ENCODE results near the gene C6orf132.

The C6orf132 gene

GRCh38 chr6:42136508-42137193 is 5.8 kb downstream of the C6orf132 start:
- DNase-seq (ENCODE audit: low spot score) = no peak

GRCh38 chr6:42135722-42136121 is 6.7 kb downstream of the C6orf132 start:
- DNase-seq (ENCODE audit: low spot score) = no peak

- DNase-seq (ENCODE audit: low spot score) = no peak
Measured at GRCh38 chr6:42135161-42135560, 7.3 kb downstream of the C6orf132 start.

DNA sequence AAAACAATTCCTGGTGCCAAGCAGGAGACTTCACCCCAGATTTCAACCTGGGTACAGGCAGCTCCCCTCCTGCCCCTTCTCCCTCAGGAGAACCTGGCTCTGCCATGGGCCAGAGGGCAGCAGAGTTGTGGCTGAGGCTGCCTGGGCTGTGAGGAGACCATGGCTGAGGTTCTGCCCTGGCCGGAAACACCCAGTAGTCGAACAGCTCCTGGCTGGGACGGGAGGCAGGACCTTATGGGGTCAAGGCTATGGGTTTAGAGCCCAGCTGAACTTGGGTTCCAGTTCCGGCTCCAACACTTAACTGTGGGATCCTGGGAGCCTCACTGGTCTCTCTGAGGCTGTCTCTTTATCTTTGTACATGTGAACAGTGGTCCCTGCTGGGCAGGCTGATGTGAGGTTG is 8.5 kb downstream of the C6orf132 start:
- DNase-seq (ENCODE audit: low spot score) = no peak

DNA sequence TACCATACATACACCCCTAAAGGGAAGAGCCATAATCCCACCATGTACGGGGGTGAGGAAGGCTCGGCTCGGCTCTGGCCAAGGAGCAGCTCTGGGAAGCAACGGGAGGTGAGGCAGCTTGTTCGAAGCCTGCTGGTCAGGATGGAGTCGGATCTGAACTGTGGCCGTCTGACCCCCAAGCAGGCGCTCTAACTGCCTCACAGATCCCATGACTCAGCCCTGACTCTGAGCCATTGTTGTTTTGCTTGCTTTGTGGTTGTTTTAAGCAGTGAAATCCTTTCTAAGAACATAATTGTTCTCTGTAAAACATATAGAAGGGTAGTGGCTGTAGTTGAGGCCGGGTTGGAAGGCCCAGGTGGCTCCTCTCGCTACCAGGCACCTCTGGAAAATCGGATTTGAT is 10.9 kb downstream of the C6orf132 start:
- no peak for DNase-seq (ENCODE audit: low spot score)

- no peak for DNase-seq (ENCODE audit: low spot score)
Measured at GRCh38 chr6:42129360-42129676, 13.1 kb downstream of the C6orf132 start.

DNA sequence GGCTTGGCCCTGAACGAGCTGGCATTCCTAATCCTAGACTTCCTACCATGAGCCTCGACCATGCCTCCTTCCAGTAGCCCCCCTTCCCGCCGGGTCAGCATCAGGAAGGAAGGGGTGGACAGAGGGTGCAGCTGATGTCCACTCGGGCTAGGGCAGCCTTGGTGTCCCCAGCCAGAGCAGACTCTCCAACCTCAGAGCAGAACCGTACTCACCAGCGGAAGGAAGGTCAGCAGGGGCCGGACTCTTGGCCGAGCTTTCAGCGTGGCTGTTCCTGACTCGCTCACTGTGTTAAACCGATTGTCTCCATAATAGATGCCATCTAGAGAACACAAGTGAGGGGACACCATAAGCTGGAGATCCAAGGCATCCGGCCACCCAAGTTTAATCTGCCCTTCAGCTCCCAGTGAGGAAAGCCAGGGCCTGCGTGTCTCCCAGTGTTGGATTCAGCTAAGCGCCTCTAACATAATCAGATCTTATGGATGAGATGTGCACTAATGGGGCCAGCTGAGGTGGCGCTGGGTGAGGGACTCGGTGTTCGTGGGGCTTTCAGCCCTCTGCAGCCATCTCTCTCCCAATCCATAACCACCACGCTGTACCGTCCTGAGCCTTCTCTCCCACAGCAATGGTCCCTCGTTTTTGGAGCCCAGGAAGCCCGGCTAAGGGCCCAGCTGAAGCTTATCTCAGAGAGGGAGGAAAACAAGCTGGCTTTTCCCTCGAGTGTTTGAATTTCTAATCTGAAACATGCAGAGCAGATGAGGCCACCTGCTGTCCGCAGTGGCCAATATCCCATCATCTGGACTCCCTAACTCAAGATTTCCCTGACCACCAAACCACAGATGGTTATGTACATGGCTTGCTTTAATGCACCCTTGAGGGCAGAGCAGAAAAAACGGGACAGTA is 13.7 kb downstream of the C6orf132 start:
- DNase-seq (ENCODE audit: low spot score) = no peak

GRCh38 chr6:42125663-42126062 is 16.8 kb downstream of the C6orf132 start:
- no peak for DNase-seq (ENCODE audit: low spot score)

DNA sequence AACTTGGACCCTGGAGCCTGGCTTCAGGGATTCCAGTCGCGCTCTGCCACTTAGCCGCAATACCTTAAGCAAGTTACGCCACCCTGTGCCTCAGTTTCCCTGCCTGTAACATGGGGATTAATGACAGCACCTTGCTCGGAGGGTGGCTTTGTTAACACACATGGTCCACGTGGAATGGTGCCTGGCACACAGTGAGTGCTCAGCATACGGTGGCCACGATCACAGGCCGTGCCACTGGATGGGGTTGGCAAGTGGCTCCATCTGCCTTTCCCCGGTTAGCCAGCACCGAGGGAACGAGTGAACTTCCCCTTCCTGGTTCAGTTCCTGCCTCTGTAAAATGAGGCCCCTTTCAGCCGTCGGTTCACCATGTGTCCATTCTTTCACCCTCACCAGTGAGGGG is 17.2 kb downstream of the C6orf132 start:
- no peak for DNase-seq (ENCODE audit: low spot score)

DNA sequence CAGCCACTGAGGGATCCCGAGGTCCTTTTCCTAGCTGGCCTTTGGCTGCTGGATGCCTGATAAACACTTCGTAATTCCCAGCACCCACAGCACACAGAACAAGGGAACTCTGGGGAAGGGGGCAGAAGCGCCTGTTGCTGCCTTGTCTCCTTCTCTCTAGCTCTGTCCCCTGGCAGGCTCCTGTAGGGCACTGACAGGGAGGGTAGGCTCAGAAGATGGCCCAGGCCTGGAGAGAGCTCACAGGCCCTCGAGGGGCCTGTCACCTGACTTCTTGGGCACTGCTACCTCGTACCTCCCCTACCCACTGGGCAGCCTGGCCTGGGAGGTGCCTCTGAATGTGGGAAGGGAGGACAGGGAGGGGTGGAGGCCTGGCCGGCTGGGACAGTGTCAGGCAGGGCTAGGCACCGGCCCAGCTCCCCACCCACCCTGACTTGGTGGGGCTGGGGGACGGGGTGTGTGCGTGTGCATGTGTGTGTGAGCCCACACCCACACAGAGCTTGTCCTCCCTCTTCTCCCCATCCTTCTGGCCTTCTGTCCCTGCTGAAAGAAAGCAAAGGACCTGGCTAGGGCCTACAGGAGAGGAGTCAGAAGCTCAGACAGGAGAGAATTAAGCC is 18.1 kb downstream of the C6orf132 start:
- DNase-seq (ENCODE audit: low spot score) = no peak

GRCh38 chr6:42123379-42124103 is 18.9 kb downstream of the C6orf132 start:
- no peak for DNase-seq (ENCODE audit: low spot score)

DNA sequence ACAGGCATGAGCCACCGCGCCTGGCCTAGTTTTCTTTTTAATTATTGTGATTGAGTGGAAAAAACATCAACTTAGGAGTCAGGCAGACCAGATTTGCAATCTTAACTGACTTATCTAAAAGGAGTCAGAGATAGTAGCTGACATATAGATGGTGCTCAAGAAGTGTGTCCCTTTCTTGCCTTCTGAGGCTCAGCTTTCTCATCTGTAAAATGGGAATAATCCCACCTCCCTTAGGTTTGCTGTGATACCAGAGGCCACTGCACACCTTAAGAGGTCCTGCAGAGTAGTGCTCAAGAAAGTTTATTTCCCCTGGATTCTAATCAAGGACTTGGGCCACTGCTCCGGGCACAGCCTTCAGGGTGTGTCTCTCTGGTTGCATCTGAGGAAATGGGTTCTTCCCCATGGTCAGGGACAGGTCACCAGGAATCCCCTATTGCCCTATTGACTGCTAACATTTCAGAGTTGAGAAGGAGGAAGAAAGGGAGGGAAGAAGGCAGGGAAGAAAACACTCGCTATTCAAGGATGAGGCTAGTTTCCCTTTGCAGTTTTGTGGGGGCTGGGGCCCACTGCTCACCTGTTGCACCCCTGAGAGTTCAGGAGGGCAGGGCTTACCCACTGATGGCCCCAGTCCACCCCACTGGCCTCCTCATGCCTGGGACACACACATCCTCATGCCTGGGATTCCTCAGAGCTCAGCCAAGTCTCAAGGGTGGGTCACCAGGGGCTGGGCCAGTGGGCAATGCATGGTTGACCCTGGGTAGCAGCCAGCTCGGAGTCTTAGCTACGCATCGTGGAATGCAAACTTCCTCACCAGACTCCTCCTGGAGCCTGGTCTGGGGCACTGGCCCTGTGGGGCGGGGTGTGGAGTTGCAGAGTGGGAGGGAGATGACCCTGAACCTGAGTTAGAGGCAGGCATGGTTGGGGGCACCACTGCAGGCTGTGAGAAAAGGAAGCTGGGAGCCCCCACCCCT is 21.2 kb downstream of the C6orf132 start:
- no peak for DNase-seq (ENCODE audit: low spot score)

GRCh38 chr6:42118162-42119001 is 24.0 kb downstream of the C6orf132 start:
- DNase-seq (ENCODE audit: low spot score) = no peak

DNA sequence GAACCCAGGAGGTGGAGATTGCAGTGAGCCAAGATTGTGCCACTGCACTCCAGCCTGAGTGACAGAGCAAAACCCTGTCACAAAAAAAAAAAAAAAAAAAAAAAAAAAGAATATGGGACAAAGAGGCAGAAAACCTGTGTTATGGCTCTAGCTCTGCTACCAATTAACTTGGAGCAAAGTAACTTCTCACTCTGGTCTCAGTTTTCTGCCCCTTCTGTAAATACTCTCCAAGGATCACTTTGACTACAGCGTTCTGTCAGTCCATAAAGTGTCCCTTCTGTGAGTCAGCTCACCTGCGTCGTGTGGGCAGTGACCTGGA is 24.6 kb downstream of the C6orf132 start:
- no peak for DNase-seq (ENCODE audit: low spot score)

DNA sequence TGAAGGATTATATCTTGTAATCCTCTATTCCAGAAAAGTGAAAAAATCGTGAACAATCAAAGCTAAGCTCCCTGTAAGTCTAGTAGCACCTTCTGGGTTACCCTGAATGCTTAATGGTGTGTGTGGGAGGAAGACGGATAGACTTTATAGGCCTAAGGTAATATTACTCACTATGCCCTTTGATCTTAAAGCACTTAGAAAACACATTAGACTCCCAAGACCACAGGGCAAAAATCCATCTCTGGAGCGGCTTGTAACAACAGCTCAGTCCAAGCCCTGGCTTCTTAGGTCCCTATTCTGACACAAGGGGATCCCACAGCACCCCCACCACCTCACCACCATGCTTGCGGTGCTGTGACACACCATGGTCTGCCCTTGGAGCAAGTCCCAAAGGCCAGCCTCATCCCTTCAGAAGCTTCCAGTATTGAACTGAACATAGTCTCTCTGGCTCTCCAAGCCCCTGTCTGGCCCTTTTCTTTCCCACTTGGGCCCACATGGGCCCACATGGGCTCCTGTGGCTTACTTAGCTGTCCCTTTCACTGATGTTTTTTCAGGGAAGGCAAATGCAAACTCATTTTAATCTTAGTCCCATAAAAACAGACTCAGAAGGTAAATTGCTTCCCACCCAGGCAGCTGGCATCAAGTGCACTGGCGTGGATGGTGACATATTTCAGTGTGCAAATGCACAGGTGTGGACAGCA is 28.3 kb downstream of the C6orf132 start:
- DNase-seq (ENCODE audit: low spot score) = no peak

DNA sequence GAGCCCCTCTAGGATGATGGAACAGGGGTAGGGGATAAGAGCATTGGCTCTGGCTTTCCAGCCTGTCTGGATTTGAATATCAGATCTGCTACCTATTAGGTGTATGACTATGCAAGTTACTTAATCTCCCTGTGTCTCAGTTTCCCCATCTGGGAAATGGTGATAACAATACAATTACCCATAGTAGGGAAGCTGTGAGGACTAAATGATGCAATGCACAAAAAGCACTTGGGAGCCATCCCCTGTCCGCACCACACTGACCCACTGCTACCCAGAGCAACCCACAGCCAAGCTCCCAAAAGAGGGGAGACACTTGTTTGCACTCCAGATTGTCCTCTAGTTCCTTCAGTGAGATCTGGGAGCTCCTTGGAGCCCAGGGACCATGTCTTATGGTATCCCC is 30.1 kb downstream of the C6orf132 start:
- DNase-seq (ENCODE audit: low spot score) = no peak

- no peak for DNase-seq (ENCODE audit: low spot score)
Measured at GRCh38 chr6:42110683-42111082, 31.7 kb downstream of the C6orf132 start.

- no peak for DNase-seq (ENCODE audit: low spot score)
Measured at GRCh38 chr6:42108071-42108470, 34.3 kb downstream of the C6orf132 start.

DNA sequence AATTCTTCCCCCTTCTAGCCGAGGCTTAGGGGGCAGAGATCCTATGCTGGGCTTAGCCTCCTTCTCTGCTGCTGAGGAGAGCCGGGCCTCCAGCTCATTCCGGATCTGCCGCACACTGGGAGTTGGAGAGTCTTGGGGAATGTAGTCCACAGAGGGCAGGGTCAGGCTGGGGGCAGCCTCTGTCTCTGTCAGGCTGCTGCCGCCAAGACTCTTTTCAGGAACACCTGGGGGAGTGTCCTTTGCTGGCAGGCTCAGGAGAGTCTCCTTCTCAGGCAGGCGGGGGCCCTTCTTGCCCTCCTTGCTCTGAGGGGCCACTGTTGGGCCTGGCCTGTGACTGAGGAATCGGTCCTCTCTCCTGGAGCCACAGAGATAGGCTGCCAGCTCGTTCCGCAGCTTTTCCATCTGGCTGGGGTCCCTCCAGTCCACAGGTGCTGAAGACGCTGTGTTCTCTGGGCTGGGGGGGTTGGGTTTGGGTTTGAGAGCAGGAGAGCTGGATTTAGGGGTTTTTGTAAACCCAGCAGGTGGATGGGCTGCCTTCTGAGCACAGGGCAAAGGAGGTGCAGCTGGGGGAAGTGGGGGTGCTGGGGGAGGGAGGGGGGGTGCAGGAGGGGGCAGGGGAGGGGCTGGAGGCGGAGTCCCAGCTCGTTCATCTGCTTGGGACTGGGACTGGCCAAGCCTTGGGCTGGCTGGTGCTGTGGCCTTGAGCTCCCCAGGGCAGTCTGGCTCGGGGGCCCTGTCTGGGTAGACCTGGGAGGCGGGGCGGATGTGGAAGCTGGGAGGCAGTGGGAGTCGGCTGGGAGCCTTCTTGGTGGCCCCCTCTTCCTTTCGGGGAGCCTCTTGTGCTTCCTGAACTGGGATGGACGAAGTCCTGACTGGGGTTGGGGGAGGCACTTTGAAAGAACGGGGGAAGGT is 36.1 kb downstream of the C6orf132 start:
- DNase-seq (ENCODE audit: low spot score) = no peak

All from D341Med (cell line).